ENCODE results near the gene ZNF841.
"Not testable (repeated sequence)": the region's sequence is repeated elsewhere in the genome, so short reads cannot be mapped to it uniquely, and the experiment has no call there.

ZNF841 gene

DNA sequence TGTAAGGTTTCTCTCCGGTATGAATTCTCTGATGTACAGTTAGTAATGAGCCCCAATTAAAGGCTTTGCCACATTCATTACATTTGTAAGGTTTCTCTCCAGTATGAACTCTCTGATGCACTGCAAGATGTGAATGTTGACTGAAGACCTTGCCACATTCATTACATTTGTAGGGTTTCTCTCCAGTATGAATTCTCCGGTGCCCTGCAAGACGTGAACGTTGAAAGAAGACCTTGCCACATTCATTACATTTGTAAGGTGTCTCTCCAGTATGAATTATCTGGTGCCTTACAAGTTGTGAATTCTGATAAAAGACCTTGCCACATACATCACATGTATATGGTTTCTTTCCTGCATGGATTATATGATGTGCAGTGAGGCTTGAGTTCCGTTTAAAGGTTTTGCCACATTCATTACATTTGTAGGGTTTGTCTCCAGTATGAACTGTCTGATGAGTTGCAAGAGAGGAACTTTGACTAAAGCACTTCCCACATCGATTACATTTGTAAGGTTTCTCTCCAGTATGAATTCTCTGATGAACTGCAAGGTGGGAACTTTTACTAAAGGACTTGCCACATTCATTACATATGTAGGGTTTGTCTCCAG is 29.2 kb downstream of the ZNF841 start:
- DNase-seq (ENCODE audit: low read depth in 2 of 2), result no peak

DNA sequence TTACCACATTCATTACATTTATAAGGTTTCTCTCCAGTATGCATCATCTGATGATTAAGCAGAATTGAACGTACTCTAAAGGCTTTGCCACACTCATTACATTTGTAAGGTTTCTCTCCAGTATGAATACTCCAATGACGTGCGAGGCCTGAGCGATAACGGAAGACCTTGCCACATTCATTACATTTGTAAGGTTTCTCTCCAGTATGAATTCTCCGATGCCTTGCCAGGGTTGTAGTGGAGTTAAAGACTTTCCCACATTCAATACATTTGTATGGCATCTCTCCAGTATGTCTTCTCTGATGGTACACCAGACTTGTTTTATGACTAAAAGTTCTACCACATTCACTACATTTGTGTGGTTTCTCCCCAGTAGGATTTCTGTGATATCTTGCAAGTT is 30.2 kb downstream of the ZNF841 start:
- no peak for DNase-seq (ENCODE audit: low read depth in 2 of 2)

DNA sequence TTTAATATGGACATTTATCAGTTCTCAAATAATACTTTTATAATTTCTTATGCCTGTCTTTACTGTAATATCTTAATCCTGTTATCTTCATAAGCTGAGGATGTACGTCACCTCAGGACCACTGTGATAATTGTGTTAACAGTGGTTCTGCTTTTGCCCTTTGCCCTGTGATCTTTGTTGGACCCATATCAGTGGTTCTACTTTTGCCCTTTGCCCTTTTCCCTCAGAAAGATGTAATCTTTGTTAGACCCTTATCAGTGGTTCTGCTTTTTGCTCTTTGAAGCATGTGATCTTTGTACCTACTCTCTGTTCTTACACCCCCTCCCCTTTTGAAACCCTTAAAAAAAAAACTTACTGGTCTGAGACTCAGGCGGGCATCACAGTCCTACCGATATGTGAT is 39.1 kb downstream of the ZNF841 start:
- not testable (repeated sequence) for DNase-seq (ENCODE audit: low read depth in 2 of 2)

GRCh38 chr19:52051736-52052135 is 43.8 kb downstream of the ZNF841 start:
- DNase-seq (ENCODE audit: low read depth in 2 of 2), result not testable (repeated sequence)

DNA sequence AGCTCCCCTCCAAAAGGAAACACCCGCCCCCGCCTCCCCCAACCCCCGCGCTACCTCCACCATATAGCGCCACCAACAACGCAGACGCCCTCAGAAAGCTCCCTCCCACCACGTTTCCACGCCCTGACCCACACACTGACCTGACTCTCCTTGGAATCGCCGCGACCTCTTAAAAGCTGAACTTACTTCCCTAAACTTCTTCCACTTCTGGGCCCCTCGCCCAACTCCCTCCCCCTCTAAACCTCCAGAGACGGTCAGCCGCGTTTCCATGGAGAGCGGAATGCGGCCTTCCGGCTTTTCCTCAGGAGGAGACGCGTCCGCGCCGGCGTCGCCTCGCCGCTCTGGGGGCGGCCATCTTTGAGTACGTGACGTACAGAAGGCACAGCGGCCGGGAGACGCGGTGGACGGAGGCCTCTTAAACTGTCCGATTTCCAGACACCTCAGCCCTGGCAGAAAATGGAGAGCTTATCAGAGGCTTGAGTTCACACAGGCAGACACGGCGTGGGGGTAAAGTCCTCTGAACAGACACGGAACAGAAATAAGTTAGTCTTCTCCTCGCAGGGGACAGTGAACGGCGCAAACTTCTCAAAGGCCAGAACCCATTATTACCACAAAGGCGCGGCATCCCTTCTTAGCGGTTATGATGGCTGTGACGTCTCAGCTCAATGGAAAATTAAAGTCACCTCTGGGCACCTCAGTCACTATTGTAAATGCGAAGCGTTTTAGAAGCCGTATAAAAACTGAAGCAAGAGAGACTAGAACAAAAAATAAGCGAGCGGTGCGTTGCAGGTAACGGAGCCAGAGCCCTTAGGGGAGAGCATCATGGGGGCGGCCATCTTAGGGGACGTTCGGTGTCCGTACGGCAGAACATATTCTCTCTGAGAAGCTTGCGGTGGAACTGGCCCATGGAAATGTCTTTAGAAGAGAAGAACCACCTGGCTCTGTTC is 46.7 kb downstream of the ZNF841 start, which contains the start of gene ZNF432:
ZNF432 (minus strand) TSS at position 284 of the 947 bp plus-strand sequence. CDS start 1,970 bp downstream, outside the sequence.
- peak; percentile 54 to 71 for DNase-seq (ENCODE audit: low read depth in 2 of 2)

DNA sequence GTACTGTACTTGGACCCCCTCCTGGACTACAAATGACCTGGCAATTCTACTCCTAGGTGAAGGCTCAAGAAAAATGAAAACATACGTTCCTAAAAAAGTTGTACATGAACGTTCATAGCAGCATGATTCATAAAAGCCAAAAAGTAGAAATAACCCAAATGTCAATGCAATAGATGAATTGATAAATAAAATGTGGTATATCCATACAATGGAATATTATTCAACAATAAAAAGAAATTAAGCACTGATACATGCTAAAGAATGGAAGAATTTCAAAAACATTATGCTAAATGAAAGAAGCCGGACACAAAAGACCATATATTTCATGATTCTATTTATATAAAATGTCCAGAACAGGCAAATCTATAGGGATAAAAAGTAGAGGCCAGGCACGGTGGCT is 56.4 kb downstream of the ZNF841 start:
- no peak for DNase-seq (ENCODE audit: low read depth in 2 of 2)

- DNase-seq (ENCODE audit: low read depth in 2 of 2), result no peak
Observed at GRCh38 chr19:52034051-52034728, 61.4 kb downstream of the ZNF841 start.

- DNase-seq (ENCODE audit: low read depth in 2 of 2), result no peak
Observed at GRCh38 chr19:52028780-52029123, 66.8 kb downstream of the ZNF841 start.

DNA sequence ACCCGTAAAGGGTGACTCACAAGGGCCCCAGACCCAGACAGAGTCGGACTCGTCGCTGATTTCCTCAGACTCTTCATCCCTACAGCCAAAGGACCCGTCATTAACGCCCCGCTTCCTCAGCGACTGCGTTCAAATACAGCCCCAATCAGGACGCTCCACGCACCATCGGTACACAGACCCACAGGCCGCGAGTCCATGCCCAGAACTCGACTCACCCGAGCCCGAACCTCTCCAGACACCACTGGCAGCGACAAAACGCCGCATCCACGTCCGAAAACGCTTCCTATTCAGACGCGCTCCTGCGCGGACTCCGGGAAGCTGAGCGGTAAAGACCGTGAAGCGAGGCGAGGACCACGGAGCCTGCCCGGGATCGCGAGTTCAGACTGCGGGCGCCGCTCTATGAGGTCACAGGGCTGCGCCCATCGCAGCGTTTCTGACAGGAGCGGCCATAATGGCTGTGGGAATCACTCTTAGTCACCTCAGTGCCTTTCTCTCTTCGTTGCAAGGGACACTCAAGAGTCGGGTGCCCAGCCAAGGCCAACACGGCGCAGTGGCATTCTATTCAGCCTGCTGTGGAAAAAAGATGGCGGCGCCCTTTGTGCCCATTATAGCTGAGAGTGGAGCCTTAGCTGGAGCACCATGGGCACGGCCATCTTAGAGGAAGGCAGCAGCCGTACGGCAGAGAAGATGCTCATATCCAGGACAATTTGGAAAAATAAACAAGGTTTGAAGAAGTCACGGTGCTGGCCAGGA is 67.4 kb downstream of the ZNF841 start, which contains the start of gene ZNF614:
ZNF614 (minus strand) TSS at position 353 of the 753 bp plus-strand sequence. CDS start 2,634 bp downstream, outside the sequence.
- peak; percentile 70 to 79 for DNase-seq (ENCODE audit: low read depth in 2 of 2)

DNA sequence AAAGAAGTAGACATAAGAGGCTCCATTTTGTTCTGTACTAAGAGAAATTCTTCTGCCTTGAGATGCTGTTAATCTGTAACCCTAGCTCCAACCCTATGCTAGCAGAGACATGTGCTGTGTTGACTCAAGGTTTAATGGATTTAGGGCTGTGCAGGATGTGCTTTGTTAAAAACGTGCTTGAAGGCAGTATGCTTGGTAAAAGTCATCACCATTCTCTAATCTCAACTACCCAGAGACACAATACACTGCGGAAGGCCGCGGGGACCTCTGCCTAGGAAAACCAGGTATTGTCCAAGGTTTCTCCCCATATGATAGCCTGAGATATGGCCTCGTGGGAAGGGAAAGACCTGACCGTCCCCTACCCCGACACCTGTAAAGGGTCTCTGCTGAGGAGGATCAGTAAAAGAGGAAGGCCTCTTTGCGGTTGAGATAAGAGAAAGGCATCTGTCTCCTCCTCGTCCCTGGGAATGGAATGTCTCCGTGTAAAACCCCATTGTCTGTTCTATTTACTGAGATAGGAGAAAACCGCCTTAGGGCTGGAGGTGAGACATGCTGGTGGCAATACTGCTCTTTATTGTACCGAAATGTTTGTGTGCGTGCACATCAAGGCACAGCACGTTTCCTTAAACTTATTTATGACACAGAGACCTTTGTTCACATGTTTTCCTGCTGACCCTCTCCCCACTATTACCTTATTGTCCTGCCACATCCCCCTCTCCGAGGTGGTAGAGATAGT is 69.1 kb downstream of the ZNF841 start:
- not testable (repeated sequence) for DNase-seq (ENCODE audit: low read depth in 2 of 2)

DNA sequence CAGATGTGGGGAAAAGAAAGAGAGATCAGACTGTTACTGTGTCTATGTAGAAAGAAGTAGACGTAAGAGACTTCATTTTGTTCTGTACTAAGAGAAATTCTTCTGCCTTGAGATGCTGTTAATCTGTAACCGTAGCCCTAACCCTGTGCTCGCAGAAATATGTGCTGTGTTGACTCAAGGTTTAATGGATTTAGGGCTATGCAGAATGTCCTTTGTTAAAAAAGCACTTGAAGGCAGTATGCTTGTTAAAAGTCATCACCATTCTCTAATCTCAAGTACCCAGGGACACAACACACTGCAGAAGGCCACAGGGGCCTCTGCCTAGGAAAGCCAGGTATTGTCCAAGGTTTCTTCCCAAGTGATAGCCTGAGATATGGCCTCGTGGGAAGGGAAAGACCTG is 71.1 kb downstream of the ZNF841 start:
- DNase-seq (ENCODE audit: low read depth in 2 of 2), result not testable (repeated sequence)

- no peak for DNase-seq (ENCODE audit: low read depth in 2 of 2)
Observed at GRCh38 chr19:52022193-52022592, 73.4 kb downstream of the ZNF841 start.

DNA sequence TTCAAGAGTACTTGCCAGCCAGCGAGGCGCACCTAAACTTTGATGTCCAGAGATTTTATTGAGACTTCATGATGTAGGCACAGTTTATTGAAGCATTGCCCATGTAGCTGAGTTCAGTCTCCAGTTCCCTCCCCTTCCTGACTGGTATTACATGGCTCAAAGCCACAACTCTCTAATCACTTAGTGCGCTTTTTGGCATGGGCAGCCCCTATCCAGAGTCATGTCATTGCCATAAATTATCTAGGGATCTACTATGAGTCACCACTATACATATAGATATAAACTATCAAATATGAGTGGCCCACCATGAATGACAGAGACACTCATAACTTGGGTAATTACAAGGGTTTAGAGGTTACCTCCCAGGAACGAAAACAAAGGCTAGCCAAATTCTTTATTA is 75.1 kb downstream of the ZNF841 start:
- DNase-seq (ENCODE audit: low read depth in 2 of 2), result no peak
